ENCODE results near the gene TMEM154.
A peak's percentile ranks its signal among the peaks of the same experiment; 100 is the strongest.

The TMEM154 gene

DNA sequence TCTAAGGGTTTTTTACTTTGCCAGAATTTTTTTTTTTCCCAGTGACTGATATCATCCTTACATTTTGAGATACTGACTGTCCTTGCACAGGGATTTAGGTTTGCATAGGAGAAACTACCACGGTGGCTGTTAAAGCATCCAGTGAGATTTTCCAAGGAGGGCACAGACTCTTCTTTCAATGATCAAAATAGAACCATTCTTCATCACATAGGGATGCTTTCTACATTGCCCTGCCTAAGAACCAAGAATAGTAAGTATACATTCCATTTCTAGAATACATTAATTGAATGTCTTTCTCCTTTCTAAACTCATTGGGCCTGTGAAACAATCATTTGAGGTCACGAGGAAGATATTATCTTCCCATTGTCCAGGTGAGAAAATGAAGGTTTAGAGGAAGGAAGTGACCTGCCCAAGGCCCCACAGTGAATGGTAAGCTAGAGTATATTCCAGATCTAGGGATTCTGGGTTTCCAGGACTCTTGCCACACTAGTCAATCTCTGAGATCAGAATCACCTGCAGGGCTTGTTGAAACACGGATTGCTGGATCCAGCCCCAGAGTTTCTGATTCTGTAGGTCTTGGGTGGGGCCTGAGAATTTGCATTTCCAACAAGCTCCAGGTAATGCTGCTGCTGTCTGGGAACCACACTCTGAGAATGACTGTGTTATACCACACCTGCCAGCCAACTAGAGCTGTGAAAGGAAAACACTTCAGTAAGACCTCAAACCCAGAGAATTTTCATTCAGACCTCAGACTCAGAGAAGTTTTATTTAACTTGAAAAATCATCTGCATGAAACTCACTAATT, 17.7 kb upstream of the TMEM154 start:
- DNase-seq (ENCODE audit: low read depth in 2 of 2), result no peak
- TF ChIP-seq, protein P1, sequence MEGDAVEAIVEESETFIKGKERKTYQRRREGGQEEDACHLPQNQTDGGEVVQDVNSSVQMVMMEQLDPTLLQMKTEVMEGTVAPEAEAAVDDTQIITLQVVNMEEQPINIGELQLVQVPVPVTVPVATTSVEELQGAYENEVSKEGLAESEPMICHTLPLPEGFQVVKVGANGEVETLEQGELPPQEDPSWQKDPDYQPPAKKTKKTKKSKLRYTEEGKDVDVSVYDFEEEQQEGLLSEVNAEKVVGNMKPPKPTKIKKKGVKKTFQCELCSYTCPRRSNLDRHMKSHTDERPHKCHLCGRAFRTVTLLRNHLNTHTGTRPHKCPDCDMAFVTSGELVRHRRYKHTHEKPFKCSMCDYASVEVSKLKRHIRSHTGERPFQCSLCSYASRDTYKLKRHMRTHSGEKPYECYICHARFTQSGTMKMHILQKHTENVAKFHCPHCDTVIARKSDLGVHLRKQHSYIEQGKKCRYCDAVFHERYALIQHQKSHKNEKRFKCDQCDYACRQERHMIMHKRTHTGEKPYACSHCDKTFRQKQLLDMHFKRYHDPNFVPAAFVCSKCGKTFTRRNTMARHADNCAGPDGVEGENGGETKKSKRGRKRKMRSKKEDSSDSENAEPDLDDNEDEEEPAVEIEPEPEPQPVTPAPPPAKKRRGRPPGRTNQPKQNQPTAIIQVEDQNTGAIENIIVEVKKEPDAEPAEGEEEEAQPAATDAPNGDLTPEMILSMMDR (IDR thresholded peaks at IDR 0.05; ENCODE audit: low read depth, low read length), result no peak
- no peak overlapping the region for H3K4me3 ChIP-seq (replicated peaks in 1 of 2; ENCODE audit: low read depth in 2 of 2, low read length in 2 of 2)

DNA sequence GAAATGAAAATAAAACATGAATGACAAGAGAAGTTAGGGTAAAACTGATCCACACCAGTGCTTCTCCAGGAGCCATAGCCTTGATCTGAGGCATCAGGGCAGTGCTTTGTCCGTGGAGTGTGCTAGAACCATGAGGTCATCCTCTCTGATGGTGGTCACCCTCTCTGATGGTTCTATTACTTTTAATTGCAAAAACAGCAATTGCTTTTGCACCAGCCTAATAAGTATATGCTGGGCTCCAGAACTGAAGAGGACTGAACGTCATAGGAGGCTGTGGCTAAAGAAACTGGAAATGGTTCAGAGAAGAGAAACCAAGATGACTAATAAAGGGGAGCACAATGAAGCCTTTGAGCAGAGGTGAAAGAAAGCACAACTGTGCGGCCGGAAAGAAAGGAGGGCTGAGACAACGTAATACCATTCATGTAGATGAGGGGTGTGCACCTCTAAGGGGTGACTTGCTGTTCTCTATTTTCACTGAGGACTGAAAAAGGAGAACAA, 17.0 kb upstream of the TMEM154 start:
- H3K4me3 ChIP-seq (replicated peaks in 1 of 2; ENCODE audit: low read depth in 2 of 2, low read length in 2 of 2), result no peak overlapping the region
- TF ChIP-seq, protein P1 (IDR thresholded peaks at IDR 0.05; ENCODE audit: low read depth, low read length), result no peak
- peak; percentile 71 to 76 for DNase-seq (ENCODE audit: low read depth in 2 of 2)

DNA sequence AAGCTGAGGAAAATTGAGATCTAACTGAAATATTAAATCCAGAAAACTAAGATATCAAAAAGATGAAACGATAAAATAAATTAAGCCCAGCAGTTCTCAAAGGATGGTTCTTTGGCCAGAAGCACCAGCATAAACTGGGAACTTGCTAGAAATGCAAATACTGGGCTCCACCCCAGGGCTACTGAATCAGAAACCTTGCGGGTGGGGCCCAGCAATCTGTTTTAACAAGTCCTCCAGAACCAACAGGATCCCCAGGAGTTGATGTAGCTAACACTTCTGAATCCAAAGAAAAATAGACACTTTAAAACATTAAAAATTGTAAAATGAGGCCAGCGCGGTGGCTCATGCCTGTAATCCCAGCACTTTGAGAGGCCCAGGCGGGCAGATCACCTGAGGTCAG, 14.1 kb upstream of the TMEM154 start:
- DNase-seq (ENCODE audit: low read depth in 2 of 2), result no peak
- TF ChIP-seq, protein P1 (IDR thresholded peaks at IDR 0.05; ENCODE audit: low read depth, low read length), result no peak
- H3K4me3 ChIP-seq (replicated peaks in 1 of 2; ENCODE audit: low read depth in 2 of 2, low read length in 2 of 2), result no peak overlapping the region

DNA sequence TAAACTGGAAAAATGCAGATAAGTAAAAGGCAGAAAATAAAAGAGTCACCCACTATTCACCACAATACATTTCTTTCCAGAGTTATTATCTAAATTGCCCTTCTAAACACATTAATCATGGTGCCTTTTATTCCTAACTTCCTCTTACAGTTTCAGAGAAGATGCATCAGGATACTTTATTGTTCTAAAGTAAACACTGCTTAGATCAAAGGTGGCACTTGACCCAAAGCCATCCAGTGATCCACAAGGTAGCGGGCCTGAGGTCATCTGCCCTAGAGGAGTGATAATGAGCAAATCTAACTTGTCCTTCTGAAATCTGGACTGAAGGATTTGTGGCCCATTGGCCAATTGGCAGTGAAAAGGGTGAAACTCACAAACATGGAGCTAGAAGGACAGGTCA, 12.0 kb upstream of the TMEM154 start:
- DNase-seq (ENCODE audit: low read depth in 2 of 2), result no peak
- H3K4me3 ChIP-seq (replicated peaks in 1 of 2; ENCODE audit: low read depth in 2 of 2, low read length in 2 of 2), result no peak overlapping the region
- TF ChIP-seq, protein P1 (IDR thresholded peaks at IDR 0.05; ENCODE audit: low read depth, low read length), result no peak

DNA sequence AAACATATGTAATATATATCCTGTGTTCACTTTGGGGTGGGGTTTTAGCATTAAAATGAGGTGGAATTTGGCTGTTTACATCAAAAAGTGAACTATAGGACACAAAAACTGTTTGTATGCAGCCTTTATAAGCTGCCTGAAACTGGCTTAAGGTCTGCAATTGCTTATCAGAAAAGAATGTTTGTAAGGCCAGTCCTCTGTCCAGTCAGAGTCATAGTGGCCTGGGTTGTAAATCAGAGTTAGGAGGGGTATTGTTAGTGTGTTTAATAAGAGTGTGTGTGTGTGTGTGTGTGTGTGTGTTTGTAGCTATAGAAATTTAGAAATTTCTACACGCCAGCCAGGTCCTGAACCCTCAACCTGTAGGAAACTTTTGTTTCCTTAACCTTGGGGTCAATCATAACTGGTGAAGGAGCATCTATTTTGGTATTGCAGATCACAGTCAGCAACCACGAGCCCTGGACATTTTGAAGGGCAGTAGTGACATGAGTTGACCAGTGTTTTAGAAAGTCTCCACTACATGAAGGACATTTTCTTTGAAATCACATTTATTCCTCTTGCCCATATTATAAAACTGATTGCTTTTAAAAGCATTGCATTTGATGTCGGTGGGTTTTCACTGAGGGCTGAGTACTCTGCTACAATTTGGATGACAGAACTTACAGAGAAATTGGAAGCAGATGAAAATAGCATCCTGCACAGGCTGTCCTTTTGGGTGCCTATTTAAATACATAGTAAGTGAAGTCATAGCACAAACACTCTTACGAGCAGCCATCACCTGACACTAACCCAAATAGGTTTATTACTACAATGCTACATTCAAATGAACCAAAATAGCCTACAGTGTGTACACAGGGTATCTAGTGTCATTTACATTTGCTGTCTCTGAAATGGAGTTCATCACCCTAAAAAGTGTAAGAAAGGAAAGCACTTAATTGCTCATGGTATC, 11.2 kb upstream of the TMEM154 start:
- H3K4me3 ChIP-seq (replicated peaks in 1 of 2; ENCODE audit: low read depth in 2 of 2, low read length in 2 of 2), result no peak overlapping the region
- TF ChIP-seq, protein P1 (IDR thresholded peaks at IDR 0.05; ENCODE audit: low read depth, low read length), result no peak
- DNase-seq (ENCODE audit: low read depth in 2 of 2), result peak in 1 of 2 donors; percentile 4

DNA sequence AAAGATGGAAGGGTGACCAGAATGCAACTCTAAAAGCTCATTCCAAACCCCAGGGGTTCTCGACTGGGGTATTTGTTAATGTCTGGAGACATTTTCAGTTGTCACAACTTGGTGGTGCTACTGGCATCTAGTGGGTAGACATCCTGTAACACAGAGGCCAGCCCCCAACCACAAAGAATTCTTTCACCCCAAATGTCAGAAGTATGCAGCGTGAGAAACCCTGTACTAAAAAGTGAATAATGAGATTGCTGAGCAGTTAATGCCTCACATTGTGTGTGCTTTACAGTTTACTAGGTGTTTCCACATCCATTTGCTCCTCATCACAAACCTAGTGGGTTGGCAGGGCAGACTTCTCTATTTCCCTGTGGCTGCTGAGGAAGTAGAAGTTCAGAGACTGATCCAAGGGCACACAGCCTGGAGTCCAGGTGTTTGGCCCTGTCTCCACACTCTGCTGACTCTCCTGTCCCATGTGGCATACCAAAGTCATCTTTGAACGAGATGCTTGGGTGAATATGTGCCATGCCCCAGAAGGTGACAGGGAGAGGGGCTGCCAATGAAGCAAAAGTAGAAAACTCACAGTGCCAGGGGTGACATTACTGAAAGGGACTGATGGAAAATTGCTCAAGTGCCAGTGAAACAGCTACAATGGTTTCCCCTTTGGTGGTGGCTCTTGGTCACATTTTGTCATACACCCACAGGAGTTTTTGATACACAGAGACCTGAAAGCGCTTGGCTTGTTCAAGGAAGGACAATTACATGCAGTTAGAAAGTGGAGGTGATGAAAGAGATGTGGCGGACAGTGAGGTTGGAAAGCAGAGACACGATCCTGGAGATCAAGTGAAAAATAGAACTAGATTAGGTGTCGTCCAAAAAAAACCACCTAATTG, 10.1 kb upstream of the TMEM154 start:
- H3K4me3 ChIP-seq (replicated peaks in 1 of 2; ENCODE audit: low read depth in 2 of 2, low read length in 2 of 2), result no peak overlapping the region
- no peak for DNase-seq (ENCODE audit: low read depth in 2 of 2)
- TF ChIP-seq, protein P1 (IDR thresholded peaks at IDR 0.05; ENCODE audit: low read depth, low read length), result no peak
